Stomach (tissue), 4 donors: ENCODE results near the gene ZBP1.
A peak's percentile ranks its signal among the peaks of the same experiment; 100 is the strongest.

Source experiments
- CTCF ChIP-seq, 7 experiments: fragments of 450-650 bp in 4 of 7; fragments of 200-600 bp in 3 of 7; sonication (generic) in 3 of 7; IDR thresholded peaks; one replicate each; pipeline ENCODE4 v1.5.1; 2016 to 2019; ENCODE audit warnings: antibody characterized with exemption in 7 of 7, control low read depth in 2 of 7, mild to moderate bottlenecking in 1 of 7
- EP300 ChIP-seq: sonication (generic); formaldehyde crosslinking; IDR thresholded peaks from one replicate; pipeline ENCODE4 v1.6.1; 2017; ENCODE audit warnings: antibody characterized with exemption
- POLR2A ChIP-seq, 4 donors: fragments of 450-650 bp; IDR thresholded peaks; one replicate each; pipeline ENCODE4 v1.6.1; 2016; ENCODE audit warnings: antibody characterized with exemption in 4 of 4, control low read depth in 2 of 4, mild to moderate bottlenecking in 1 of 4, moderate library complexity in 1 of 4

GRCh38 chr20:57582432-57583288 is 37.6 kb downstream of the ZBP1 start:
- peak in 2 of 7 experiments; percentile 10 to 27 for TF ChIP-seq CTCF (IDR thresholded peaks at IDR 0.05)
- no peak for TF ChIP-seq POLR2A (IDR thresholded peaks at IDR 0.05)
- peak; percentile 76 for TF ChIP-seq EP300
